Gastroesophageal sphincter (tissue), 3 donors: ENCODE data around the gene TET3.

Experiments
- EP300 ChIP-seq: sonication (generic); formaldehyde crosslinking; IDR thresholded peaks from one replicate; pipeline ENCODE4 v1.6.1; 2017; ENCODE audit warnings: antibody characterized with exemption, mild to moderate bottlenecking
- POLR2A ChIP-seq, 2 donors: fragments of 450-650 bp; IDR thresholded peaks; one replicate each; pipeline ENCODE4 v1.6.1; 2017; ENCODE audit warnings: antibody characterized with exemption in 2 of 2, mild to moderate bottlenecking in 2 of 2, moderate library complexity in 1 of 2
- TF ChIP-seq, protein P1 (sequence below), 4 experiments: fragments of 200-600 bp in 2 of 4; fragments of 450-650 bp in 2 of 4; sonication (generic) in 1 of 4; IDR thresholded peaks; one replicate each; pipeline ENCODE4 v1.5.1; 2017 to 2019; ENCODE audit warnings: antibody characterized with exemption in 4 of 4, mild to moderate bottlenecking in 2 of 4, moderate library complexity in 2 of 4

GRCh38 chr2:73975731-73976130 is 9.0 kb upstream of the TET3 start:
- no peak for TF ChIP-seq EP300
- TF ChIP-seq, protein P1, sequence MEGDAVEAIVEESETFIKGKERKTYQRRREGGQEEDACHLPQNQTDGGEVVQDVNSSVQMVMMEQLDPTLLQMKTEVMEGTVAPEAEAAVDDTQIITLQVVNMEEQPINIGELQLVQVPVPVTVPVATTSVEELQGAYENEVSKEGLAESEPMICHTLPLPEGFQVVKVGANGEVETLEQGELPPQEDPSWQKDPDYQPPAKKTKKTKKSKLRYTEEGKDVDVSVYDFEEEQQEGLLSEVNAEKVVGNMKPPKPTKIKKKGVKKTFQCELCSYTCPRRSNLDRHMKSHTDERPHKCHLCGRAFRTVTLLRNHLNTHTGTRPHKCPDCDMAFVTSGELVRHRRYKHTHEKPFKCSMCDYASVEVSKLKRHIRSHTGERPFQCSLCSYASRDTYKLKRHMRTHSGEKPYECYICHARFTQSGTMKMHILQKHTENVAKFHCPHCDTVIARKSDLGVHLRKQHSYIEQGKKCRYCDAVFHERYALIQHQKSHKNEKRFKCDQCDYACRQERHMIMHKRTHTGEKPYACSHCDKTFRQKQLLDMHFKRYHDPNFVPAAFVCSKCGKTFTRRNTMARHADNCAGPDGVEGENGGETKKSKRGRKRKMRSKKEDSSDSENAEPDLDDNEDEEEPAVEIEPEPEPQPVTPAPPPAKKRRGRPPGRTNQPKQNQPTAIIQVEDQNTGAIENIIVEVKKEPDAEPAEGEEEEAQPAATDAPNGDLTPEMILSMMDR (IDR thresholded peaks at IDR 0.05): no peak
- TF ChIP-seq POLR2A (IDR thresholded peaks at IDR 0.05): no peak
